Measurements from ENCODE around the gene RRN3.

DNA sequence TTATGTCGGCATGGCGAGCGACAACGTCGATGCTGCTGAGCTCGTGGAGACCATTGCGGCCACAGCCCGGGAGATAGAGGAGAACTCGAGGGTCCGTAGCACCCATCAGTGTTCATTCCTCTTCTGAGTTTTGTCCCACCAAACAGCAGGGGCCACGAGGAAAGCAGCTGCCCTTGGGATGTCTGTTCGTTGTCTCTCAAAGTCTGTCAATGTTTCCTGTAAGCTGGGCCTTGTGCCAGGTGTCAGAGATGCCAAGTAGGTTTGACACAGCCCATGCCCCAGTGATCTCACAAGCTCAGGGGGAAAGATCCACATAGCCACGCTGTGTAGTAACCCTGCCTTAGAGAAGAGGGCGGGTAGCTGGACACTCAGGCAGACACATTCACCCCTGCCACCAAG lies 60.8 kb downstream of the RRN3 start:
- TF ChIP-seq, protein P1, sequence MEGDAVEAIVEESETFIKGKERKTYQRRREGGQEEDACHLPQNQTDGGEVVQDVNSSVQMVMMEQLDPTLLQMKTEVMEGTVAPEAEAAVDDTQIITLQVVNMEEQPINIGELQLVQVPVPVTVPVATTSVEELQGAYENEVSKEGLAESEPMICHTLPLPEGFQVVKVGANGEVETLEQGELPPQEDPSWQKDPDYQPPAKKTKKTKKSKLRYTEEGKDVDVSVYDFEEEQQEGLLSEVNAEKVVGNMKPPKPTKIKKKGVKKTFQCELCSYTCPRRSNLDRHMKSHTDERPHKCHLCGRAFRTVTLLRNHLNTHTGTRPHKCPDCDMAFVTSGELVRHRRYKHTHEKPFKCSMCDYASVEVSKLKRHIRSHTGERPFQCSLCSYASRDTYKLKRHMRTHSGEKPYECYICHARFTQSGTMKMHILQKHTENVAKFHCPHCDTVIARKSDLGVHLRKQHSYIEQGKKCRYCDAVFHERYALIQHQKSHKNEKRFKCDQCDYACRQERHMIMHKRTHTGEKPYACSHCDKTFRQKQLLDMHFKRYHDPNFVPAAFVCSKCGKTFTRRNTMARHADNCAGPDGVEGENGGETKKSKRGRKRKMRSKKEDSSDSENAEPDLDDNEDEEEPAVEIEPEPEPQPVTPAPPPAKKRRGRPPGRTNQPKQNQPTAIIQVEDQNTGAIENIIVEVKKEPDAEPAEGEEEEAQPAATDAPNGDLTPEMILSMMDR (IDR thresholded peaks at IDR 0.05), result no peak
- TF ChIP-seq POLR2A (IDR thresholded peaks at IDR 0.05), result no peak
